GM21737 (cell line): ENCODE results near the gene FPGS.
"Not testable (repeated sequence)": the region's sequence is repeated elsewhere in the genome, so short reads cannot be mapped to it uniquely, and the experiment has no call there.

Source experiments
- ATAC-seq: cut with Tn5 transposase; IDR thresholded peaks from one replicate; pipeline ENCODE4 v1.9.1; 2021; ENCODE audit warnings: mild to moderate bottlenecking, moderate library complexity; ENCODE audit not compliant: unreplicated experiment

FPGS gene, protein sequence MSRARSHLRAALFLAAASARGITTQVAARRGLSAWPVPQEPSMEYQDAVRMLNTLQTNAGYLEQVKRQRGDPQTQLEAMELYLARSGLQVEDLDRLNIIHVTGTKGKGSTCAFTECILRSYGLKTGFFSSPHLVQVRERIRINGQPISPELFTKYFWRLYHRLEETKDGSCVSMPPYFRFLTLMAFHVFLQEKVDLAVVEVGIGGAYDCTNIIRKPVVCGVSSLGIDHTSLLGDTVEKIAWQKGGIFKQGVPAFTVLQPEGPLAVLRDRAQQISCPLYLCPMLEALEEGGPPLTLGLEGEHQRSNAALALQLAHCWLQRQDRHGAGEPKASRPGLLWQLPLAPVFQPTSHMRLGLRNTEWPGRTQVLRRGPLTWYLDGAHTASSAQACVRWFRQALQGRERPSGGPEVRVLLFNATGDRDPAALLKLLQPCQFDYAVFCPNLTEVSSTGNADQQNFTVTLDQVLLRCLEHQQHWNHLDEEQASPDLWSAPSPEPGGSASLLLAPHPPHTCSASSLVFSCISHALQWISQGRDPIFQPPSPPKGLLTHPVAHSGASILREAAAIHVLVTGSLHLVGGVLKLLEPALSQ

GRCh38 chr9:127802576-127803443 is at the start of gene FPGS:
Gene FPGS (plus strand): TSS chr9:127802882. CDS start chr9:127802925, 43 bp downstream.
- ATAC-seq: peak; percentile 69

DNA sequence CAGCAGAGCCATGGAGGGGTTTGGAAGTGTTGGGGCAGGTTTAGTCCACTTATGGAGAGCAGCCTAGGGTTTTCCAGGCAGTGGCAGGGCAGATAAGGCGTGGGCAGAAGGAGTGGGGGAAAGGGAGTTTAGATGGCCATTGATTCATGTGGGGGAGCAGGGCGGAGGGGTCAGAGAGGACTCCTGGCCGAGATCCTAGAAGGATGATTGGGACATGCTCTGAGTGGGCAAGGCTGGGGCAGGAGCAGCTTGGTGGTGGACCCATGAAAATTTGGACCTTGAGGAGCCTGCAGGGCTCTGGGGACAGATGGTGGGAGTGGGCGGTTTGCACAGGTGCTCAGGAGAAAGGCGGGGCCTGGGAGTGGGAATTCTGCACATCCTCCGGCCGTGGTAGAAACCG is 49.5 kb upstream of the FPGS start:
- ATAC-seq: no peak

GRCh38 chr9:127753622-127754021 is 49.1 kb upstream of the FPGS start:
- ATAC-seq: no peak

DNA sequence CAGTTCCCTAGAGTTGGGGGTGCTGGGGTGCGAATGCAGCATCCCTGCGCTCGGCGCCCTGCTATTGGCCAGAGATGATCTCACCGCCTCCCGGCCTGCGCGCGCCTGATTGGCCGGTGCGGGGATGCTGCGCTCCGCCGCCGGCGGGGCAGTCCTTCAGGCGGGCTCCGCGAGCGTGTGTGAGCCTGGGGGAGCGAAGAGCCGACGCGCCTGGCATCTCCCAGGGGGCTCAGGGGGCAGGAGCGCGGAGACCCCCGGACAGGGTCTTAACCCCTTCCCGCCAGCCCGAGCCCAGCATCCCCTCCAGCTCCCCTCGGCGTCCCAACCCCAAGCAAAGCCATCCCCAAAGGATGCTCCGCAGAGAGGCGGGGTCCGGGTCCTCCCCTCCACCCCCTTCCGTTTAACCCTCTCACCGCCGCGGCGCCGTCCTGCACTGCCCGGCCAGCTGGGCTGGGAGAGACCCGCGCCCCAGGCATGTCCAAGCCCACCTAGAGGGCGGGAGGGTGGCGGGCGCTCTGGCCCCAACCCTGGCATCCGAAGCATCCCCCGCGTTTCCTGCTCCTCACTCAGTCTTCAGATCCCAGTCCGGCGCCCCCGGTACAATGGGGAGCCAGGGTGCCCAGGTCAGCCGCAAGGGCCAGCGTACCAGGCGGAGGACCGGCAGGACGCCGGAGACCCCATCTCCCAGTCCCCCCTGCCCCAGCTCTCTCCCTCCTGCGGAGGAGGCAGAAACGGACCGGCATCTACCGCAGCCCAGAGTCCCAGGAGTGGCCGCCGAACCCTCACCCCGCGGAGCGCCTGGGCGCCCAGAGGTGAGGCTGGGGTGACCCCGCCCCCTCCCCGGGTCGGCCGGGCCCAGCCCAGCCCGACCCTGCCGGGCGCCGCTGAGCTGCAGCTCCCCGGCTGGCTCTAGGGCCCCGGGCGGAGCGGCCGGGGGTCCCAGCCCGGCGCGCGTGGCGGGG is 48.3 kb upstream of the FPGS start:
- no peak for ATAC-seq

DNA sequence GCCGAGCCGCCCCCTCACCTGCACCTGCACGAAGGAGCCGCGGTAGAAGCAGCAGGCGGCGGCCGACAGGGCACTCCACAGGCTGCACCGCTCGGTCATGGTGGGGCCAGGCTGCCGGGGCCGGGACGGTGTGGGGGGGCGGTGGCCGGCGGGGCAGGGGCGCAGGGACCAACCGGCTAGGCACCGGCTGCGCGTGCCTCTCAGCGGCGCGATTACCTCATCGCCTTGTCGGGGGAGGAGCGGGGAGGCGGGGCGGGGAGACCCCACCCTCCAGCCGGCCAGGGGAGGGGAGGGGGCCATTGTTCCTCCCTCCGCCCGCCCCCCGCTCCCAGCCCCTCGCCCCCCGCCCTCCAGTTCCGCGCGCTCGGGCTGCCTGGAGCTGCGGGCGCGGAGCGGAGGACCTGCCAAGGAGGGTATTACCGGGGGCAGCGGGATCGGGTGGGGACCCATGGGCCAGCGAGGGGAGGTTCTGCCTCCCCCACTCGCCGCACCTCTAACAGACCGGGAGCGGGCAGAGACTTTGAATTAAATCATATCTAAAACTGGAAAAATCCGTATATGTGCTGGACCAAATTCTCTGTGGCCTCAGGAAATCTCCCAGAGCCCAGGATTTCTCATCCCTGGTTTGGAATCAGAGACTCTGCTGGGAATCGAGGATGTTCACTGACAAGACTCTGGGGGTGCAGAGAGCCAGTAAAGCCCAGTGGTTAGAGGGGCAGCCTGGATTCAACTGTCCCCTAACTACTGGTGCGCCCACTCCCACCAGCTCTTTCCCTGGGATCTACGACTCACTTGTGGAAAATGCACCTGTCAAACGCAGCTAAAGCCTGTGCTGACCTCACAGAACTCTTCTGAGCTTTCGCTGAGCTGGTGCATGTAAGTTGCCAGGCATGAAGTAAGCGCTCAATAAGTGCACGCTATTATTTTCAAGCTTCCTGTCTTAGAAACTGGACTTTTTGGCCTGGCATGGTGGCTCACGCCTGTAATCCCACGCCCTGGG is 47.3 kb upstream of the FPGS start:
- no peak for ATAC-seq

DNA sequence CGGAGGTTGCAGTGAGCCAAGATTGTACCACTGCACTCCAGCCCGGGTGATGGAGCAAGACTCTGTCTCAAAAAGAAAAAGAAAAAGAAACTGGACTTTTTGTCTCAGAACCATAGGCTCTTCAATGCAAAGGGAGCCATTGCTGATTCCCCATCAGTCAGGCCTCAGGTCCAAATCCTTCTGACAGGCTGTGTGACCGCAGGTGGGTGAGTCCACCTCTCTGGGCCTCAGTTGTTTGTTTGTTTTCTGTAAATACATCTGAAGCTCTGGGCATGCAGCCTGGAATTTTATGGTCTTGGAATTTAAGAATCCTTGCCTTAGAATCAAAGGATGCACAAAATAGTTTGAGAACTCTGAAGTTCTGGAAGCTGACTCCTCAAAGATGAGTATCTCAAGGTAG is 46.4 kb upstream of the FPGS start:
- ATAC-seq: no peak

DNA sequence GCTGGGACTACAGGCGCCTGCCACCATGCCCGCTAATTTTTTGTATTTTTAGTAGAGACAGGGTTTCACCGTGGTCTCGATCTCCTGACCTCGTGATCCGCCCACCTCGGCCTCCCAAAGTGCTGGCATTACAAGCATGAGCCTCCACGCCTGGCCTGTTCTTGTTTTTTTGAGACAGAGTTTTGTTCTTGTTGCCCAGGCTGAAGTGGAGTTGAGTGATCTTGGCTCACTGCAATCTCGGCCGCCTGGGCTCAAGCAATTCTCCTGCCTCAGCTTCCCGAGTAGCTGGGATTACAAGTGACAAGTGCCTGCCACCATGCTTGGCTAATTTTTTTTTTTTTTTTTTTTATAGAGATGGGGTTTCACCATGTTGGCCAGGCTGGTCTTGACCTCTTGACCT is 45.9 kb upstream of the FPGS start:
- not testable (repeated sequence) for ATAC-seq

DNA sequence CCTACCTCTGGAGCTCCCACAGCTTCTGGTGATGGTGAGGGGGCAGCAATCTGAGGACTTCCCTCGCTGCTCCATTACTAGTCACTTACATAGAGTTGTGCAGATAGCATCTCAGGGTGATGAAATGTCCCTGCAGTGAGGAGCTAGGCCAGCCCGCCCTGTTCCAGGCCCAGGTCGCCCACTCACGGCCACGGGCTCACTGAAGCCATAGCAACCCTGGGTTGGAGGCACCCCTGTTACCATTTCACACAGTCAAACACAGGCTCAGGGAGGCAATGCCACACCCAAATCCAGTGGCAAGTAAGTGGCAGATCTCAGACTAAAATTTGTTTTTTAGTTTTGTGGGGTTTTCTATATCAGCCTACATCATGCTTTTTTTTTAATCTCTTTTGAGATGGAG is 43.8 kb upstream of the FPGS start:
- no peak for ATAC-seq

GRCh38 chr9:127761061-127761460 is 41.6 kb upstream of the FPGS start:
- ATAC-seq: no peak

DNA sequence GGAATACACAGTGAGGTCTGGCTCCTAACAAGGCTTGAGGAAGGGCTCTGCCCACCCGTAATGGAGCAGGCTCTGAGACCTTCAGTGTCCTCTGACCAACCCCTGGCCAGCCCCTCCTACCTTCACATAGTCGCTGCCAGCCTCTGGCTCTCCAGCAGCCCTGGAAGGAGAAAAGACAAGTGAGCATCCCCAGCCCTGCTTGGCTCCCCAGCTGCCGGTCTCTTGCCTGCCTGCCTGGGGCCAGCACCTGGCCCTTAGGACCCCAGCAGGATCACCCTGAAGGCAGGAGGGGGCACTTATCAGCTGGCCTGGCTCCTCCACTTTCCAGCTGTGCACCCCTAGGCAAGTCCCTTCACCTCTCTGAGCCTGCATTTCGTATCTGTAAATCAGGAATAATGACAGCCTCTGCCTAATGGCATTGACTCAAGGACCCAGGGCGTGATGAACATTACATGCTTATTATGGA is 41.2 kb upstream of the FPGS start:
- no peak for ATAC-seq

GRCh38 chr9:127762111-127762676 is 40.5 kb upstream of the FPGS start:
- ATAC-seq: no peak

DNA sequence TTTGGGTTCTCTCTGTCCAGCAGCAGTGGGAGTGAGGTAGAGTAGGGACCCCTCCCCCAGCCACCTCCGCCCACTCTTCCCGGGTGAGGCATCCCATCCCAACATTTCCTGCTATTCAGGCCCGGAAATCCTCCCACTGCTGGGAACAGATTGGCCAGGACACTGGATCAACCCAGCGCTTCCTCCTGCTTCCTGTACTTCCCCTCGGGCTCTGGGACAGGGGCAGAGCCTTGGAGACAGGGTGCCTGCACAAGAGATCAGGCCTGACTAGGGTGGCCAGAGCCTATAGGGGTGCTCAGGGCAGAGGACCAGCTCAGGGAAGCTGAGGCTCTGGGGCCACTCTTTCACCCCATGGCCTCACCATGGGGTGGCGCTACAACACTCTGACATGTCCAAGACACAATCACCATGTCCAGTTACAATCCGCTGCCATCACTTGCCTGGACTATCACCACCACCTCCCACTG is 38.7 kb upstream of the FPGS start:
- no peak for ATAC-seq

GRCh38 chr9:127765418-127765817 is 37.3 kb upstream of the FPGS start:
- ATAC-seq: no peak

DNA sequence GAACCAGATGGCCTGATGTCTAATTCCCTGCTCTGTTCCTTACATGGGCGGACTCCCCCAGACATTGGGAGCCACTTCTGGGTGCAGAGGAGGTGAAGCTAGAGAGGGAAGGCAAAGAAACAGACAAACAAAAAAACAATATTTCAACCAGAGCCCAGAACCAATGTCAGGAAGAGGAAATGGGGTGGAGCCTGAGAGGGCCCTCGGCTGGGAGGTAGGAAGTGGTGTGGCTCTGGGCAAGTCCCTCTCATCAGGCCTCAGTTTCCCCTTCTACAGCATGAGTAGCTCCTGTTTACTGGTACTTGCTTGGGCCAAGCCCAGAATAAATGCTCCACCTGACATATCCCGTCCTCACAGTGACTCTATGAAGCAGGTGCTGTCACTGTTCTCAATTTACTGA is 35.3 kb upstream of the FPGS start:
- ATAC-seq: no peak

GRCh38 chr9:127767909-127768331 is 34.8 kb upstream of the FPGS start:
- ATAC-seq: no peak

DNA sequence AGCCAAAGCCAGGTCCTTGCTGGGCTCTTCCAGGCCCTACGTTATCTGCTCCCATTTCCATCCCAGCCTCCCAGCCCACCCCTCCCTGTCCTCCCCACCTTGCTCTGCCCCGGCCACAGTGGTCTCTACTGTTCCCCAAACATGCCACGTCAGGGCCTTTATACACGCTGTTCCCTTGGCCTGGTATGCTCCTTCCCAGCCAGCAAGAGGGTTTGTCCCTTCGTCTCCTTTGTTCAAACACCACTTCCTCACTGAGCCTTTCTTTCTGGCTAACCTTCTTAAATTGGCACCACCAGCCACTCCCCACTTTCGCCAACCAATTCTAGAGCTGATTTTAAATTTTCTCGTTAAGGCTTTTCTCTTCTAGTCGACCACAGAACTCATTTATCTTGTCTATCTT is 34.0 kb upstream of the FPGS start:
- no peak for ATAC-seq

- no peak for ATAC-seq
Observed at GRCh38 chr9:127769101-127769500, 33.6 kb upstream of the FPGS start.

GRCh38 chr9:127769929-127770582 is 32.6 kb upstream of the FPGS start:
- ATAC-seq: no peak
